Stimulated activated CD8-positive, alpha-beta memory T cell treated with anti-CD3 and anti-CD28 coated beads, Interleukin-4, amount 100 ng/mL, for 48 hours (primary cell): ENCODE data around the gene HES3.
A peak's percentile ranks its signal among the peaks of the same experiment; 100 is the strongest.
"Not testable (repeated sequence)": the region's sequence is repeated elsewhere in the genome, so short reads cannot be mapped to it uniquely, and the experiment has no call there.

Source experiments
- DNase-seq: peaks from one replicate; pipeline ENCODE4 v3.0.0-alpha.2; 2020

HES3 gene

DNA sequence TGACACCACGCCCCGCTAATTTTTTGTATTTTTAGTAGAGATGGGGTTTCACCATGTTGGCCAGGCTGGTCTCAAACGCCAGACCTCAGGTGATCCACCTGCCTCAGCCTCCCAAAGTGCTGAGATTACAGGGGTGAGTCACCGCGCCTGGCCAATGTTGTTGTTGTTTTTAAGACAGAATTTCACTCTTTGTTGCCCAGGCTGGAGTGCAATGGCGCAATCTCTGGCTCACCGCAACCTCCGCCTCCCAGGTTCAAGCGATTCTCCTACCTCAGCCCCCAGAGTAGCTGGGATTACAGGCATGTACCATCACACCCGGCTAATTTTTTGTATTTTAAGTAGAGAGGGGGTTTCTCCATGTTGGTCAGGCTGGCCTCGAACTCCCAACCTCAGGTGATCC lies 24.3 kb upstream of the HES3 start:
- not testable (repeated sequence) for DNase-seq

DNA sequence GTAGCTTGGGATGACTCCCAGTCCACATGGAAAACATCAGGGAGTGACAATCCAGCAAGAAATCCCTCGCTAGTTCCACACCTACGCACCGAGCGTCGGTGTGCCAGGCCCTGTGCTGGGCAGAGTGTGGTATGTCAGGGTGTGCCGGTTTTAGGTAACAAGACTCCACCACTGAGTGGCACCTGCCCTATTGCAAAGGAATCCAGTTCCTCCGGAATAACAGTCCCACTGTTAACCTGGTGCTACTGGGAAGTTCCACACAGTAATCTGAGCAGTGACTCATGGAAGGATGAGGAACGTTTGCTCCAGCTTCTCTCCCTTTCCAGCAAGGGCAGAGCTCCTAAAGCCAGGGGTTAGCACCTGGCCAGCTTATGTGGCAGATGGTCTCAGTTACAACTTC lies 23.7 kb upstream of the HES3 start:
- no peak for DNase-seq

DNA sequence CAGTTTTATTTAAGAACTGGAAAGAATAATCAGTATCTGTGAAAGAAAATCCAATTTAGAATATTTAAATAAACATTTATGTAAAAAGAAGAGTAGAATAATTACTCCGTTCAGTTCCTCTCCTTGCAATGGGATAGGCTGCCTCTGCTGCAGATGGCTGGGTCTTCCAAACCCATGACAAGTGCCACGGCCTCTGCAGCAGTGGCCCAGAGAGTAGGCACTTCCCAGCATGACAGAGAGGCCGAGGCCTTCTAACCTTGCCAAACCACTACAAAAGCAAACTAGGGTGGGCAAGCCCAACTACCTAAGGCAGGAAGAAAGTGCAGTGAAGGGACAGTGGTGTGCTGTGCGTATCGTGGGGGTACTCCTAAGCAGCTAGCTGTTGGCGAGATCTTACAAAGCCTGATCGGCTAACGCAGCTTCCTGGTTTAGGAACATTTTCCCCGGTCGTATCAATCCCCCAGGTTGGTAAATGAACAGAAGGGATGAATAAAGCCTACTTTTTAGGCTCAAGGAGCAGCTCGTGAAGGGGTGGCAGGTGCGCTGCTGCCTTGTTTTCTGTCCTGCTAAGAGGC lies 22.7 kb upstream of the HES3 start:
- no peak for DNase-seq

DNA sequence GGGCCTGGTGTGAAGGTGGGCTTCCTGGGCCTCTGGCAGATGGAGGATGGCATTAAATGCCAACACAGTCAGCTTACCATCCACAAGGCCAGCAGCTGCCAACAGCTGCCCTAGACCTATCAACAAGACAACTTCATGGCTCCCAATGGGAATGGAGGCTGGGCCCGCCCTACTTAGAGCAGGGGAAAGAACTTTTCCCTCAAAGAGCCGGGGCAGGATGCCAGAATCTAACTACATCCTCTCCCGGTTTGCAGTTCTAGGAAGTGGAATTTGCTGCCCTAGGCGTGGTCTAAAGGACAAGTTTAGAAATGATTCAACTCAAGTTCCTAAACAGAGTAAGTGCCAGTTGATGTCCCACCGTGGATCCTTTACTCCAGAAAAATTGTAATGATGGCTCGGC lies 21.3 kb upstream of the HES3 start:
- DNase-seq, result no peak

DNA sequence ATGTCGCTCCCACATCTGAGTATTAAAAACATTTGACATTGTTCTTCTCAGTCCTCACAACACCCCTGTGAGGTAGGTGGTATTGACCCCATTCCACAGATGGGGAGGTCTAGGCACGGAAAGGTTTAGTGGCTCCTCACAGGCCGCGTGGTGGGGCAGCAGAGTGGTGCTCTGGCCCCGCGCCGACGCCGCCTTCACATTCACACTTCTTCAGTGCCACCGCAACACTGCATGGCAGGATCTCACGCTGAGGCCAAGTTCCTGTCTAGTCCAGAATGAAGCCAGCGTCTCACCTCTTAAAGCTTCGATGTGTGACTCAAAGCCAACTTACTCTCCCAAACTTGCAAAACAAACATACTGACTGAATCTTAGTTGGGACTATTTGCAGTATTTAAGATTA lies 20.4 kb upstream of the HES3 start:
- no peak for DNase-seq

GRCh38 chr1:6224718-6225117 lies 19.3 kb upstream of the HES3 start:
- DNase-seq, result no peak

- DNase-seq, result no peak
Measured at GRCh38 chr1:6225651-6226050, 18.3 kb upstream of the HES3 start.

- no peak for DNase-seq
Measured at GRCh38 chr1:6233376-6233775, 10.6 kb upstream of the HES3 start.

DNA sequence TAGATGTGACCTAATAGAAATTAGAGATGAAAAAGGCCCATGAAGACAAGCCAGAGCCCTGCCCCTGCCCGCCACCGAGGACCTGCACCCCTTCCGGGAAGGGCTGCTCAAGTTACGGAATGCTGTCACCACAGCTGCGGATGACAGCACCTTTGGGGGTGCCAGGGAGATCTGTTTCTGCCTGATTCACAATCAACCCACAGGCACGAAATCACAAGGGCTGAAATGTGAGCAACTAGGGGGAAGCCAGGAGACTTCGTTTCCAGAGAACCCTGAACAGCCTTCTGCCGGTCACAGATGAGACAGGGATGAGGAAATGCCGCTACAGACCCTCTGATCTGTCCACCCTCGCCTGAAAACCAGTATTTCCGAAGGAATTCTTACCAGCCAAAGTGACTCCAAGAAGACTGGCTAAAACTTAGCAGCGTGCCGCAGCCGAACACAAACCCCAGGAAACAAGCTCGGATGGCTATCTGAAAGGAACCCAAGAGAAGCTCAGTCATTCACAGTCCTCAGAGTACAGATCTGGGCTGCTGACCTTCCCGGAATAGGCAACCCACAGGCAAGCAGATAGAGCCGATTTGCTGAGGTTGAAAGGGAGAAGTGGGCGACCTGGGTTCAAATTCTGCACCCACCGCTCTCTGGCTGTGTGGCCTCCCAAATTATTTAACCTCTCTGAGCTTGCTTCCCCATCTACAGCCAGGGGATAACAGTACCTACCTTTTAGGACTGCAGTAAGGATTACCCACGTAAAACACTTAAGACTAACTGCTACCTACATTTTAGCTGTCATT lies 9.3 kb upstream of the HES3 start:
- no peak for DNase-seq

- DNase-seq, result peak; percentile 56
Measured at GRCh38 chr1:6235296-6235677, 8.7 kb upstream of the HES3 start.

- no peak for DNase-seq
Measured at GRCh38 chr1:6237093-6237492, 6.9 kb upstream of the HES3 start.

DNA sequence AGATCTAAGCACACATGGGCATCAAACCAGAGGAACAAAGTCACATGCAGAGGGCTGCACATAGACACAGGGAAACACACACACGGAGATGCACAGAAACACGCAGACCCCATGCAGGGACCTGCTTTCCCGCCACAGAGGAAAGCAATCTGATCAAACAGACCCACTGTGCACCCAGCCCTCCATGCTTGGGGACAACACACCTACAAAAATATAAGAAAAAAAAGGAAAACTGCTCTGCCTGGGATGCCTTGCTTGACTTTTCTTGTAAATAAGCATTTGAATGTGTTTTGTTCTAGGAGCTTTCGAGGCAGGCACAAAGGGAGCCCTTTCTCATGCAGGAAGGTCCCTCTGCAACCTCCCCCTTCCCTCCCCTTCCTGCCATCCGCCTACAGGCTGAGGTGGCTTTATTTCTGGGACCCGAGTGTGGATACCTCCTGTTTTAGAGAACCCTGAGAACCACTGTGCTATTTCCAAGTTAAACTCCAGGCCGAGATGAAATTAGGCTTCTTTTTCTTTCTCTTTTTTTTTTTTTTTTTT lies 4.7 kb upstream of the HES3 start:
- no peak for DNase-seq

DNA sequence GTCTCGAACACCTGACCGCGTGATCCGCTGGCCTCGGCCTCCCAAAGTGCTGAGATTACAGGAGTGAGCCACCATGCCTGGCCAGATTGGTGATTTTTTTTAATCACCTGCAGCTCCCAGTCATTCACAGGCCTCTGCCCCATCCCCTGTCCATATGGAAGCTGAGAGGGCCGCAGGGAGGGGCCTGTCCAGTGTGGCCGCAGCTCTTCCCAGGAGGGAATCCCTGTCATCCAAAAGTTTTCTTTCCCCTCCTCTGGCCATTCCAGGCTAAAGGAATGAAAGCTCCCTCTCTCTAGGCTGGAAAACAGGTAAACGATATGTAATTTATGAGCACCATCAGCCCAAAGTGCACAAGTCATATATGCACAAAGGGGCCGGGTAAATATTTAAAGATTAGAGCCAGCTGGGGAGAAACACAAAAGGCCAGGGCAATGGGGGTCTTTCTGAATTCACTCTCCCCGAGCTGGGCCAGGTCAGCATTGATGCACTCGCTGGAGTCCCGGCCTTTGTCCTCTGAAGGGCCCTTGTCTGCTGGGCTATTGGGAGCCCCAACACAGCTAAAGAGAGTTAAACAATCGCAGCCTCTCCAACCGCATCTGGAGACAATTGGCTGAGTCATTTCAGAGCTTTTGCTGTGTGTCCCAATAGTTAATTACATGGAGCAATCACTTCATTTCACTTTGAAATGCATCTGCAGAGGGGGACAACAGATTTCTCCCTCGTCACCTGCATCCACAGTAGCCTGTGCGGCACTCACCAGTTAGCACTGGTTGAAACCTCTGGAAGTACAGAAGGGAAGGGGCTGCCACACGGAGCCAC lies 3.8 kb upstream of the HES3 start:
- DNase-seq, result no peak

- DNase-seq, result no peak
Measured at GRCh38 chr1:6241107-6241886, 2.7 kb upstream of the HES3 start.

- no peak for DNase-seq
Measured at GRCh38 chr1:6241887-6242740, 1.9 kb upstream of the HES3 start.

GRCh38 chr1:6243053-6243834 lies 735 bp upstream of the HES3 start:
- no peak for DNase-seq

- no peak for DNase-seq
Measured at GRCh38 chr1:6244401-6245049, 546 bp downstream of the HES3 start.

GRCh38 chr1:6245086-6245868 lies 1.3 kb downstream of the HES3 start:
- peak; percentile 88 for DNase-seq

DNA sequence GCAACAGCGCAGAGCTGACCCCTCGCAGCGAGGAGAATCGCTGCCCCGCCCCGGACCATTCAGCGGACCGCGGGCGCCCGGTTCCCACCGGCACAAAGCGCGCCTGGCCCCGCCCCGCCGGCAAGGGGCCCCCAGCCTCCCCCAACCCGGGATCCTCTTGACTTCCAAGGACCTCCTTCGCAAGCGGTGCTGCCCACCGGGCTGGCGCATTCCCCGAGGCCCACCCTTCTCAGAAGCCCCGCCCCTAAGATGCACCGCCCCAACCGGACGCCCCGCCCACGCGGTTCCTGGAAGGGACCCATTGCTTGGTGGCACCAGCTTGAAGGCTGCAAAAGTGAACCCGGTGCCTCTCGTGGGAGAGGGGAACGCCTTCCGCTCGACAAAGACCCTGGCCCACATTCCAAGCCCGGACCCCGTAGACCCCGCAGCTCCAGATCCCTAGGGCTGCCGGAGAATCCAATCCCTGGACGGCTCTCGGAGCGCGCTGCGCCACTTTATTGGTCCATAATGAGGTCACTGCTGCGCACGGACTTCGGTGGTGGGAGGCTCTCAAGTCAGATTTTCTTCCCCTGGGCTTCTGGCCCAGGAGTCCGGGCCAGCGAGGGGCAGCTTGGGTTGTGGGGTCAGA lies 2.0 kb downstream of the HES3 start:
- DNase-seq, result peak; percentile 84
